HG03196 (cell line): ENCODE measurements around the gene VCX3B.
"Not testable (repeated sequence)": the region's sequence is repeated elsewhere in the genome, so short reads cannot be mapped to it uniquely, and the experiment has no call there.

Experiments
- ATAC-seq: cut with Tn5 transposase; IDR thresholded peaks from one replicate; pipeline ENCODE4 v1.9.1; 2021; ENCODE audit not compliant: unreplicated experiment

The VCX3B gene

DNA sequence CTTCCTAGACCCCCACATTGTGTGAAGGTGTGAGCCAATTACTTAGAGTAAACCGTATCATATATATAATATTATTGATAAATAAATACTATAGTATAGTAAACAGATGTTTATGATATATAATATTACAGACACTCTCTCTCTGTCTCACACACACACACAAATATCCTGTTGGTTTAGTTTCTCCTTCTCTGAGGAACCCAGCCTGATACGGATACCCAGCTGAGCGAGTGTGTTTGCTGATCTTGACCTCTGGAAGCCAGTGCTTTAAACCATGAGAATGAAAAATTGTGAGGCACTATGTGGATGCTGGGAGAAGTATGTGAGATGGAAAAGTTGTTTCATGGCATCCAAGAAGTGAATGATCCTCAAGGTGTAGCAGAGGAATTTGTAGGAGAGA, at the start of gene VCX3B:
TSS of gene VCX3B (plus strand) at position 301 of the 400 bp plus-strand sequence. CDS start 621 bp downstream, outside the sequence.
- not testable (repeated sequence) for ATAC-seq

GRCh38 chrX:8418301-8418700, 46.3 kb upstream of the VCX3B start:
- ATAC-seq = no peak

- no peak for ATAC-seq
Observed at GRCh38 chrX:8424912-8425311, 39.7 kb upstream of the VCX3B start.

DNA sequence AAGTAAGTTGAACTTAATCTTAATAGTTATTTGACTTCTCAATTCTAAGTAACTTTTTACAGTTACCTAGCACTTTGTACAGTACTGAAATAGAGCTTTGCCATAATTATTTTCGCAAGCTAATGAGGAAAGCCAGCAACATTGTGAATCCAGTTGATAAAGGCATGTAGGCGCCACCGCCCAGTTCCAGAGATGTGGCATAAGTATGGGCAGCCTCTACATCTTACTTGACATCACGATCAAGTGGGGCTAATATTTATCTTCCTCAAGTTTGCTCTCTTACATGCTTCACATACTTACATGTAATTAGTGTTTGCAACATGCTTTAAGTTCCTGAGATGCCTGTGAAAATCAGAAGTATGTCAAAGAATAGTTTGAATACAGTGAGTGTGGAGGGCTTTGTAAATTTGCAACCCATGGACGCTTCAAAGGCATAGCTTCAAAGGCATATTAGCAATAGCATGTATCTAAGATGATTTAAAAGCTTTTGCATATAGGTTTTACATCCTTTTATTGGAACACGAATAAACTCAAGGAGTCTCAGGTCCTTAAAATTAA, 34.9 kb upstream of the VCX3B start:
- no peak for ATAC-seq

DNA sequence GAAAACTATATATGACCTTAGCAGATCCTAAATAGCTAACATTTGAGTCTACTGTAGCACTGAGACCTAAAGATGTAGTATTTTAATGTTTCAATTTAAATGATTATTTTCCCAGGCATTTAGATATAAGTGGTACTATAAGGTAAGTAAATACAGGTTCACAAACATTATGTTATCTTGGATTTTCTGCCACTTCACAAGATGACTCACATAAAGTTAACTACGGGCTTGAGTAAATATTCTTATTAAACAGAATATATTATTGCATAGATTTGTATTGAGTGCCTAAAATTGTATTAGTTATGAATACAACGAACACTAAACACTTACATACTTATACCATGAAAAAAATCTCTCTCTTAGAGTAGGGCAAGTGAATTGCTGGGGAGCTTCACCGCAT, 34.2 kb upstream of the VCX3B start:
- ATAC-seq = no peak

GRCh38 chrX:8432396-8432795, 32.2 kb upstream of the VCX3B start:
- no peak for ATAC-seq

- ATAC-seq = no peak
Observed at GRCh38 chrX:8433109-8434062, 31.2 kb upstream of the VCX3B start.

DNA sequence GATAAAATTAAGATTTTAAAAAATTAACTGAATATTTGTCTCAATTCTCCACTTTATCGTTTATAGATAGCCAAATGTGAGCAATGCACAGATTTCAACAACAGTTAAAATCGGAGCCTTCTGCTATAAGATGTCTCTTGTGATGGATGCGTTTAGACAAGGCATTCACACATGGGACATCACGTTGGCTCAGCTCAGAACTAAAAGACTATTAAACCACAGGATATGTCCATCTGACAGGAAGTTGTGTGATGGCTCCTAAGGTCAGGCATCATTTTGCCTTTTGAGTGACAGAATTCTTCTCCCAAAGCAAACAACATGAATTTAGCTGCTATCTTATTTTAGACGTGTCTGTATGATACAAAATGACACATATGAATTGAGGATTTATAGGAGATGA, 17.3 kb upstream of the VCX3B start:
- ATAC-seq = no peak

- not testable (repeated sequence) for ATAC-seq
Observed at GRCh38 chrX:8452343-8452742, 12.3 kb upstream of the VCX3B start.

DNA sequence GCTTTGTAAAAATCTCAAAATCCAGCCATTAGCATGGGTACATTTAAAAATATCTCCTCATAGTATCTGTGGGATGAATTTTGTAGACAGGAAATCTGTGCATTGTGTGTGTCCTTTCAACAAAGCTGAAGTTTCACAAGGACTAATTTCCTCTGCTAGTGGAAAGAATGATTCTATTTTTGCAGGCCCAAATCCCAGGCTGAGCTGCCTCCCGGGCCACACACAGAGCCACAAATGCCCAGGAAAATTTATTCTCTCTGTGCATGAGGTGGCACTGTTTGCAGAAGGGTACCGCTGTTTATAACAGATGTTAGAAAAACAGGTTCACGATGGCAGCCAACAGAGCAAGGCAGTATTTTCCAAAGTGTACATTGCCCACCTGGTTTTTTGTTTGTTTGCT, 11.0 kb upstream of the VCX3B start:
- no peak for ATAC-seq

- ATAC-seq = no peak
Observed at GRCh38 chrX:8455557-8455956, 9.1 kb upstream of the VCX3B start.

DNA sequence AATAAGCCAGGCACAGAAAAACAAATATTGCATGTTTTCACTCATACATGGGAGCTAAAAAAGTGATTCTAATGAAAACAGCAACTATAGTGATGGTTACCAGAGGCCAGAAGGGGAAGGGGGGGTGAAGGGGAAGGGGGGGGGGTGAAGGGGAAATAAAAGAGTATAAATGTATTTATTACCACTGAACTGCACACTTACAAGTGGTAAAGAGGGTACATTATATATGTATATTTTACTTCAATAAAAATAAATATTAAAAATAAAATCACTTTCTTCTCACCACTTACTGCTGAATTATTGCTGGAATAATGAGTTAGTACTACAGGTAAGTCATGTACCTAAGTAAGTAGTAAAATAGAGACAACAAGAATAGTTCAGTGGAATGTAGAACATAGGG, 2.1 kb upstream of the VCX3B start:
- no peak for ATAC-seq

DNA sequence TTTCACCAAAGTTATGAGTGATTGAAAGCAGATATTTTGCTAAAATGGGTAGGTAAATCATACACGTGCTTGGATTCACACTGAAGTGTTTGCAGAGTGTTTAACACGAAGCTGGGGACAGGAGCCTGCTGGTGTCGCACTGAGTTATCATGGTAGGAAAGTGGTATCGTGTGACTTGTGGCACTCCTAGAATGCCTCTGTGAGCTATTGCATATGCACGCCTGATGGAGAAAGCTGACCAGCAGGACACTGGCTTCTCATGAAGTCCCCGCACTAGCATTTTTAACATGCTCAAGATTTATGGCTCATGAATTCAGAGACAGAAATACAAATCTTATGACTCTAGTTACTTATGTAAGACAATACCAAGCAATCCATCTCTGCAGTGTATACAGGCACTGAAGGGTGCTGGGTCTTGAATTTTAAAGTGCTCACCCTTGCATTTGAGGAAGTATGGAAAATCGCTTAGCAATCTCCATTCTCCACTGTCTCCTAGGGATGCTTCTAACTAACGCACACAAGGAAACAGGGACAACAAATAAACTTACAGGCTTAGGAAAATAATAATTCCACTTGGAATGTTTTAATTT, 19.8 kb downstream of the VCX3B start:
- no peak for ATAC-seq

GRCh38 chrX:8495036-8495435, 30.4 kb downstream of the VCX3B start:
- not testable (repeated sequence) for ATAC-seq

DNA sequence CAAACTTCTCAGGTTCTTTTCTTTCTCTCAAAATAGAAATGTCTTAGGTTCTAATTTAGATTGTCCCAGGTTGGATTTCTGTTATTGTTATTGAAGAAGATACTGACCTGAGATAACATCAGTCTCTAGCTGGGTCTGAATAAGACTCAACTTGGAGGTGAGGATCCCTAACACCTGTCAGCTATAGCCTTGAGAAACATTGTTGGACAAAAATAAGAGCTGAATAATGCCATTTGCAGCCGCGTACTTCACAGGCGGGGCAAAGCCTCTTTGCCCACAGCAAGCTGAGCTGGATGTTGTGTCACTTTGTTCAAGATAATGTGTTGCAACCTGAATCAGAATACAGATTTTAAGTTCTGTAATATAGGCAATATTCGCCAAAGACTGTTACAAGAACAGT, 35.6 kb downstream of the VCX3B start:
- no peak for ATAC-seq

DNA sequence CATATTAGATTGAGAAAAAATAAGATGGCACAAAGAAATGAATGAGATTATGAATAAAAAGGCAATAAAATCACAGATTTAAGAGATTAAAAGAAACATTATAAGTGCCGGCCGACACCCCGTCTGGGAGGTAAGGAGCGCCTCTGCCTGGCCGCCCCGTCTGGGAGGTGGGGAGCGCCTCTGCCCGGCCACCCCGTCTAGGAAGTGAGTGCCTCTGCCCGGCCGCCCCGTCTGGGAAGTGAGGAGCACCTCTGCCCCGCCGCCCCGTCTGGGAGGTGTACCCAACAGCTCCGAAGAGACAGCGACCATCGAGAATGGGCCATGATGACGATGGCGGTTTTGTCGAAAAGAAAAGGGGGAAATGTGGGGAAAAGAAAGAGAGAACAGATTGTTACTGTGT, 37.5 kb downstream of the VCX3B start:
- ATAC-seq = not testable (repeated sequence)

- ATAC-seq = no peak
Observed at GRCh38 chrX:8504451-8504850, 39.8 kb downstream of the VCX3B start.
